Activated CD8-positive, alpha-beta memory T cell treated with anti-CD3 and anti-CD28 coated beads, Interleukin-2, amount 10 ng/mL, durations not matched to agents 7 days and 5 days (primary cell): ENCODE results near the gene IL12RB2. TPM values are rescaled to one million over a fixed set of nuclear protein-coding genes. Genes with fewer than 3 reads are reported as not detected.
A peak's percentile ranks its signal among the peaks of the same experiment; 100 is the strongest.

Experiments used
- ATAC-seq: fragments of 150-1000 bp; cut with Tn5 transposase; one replicate; pipeline ENCODE4 v1.10.0; 2021; ENCODE audit warnings: moderate library complexity
- CTCF ChIA-PET: fragments of 350-600 bp; sonication (Branson Sonifier 250); formaldehyde crosslinking; loops from one replicate; lab custom pipeline; 2021; ENCODE audit warnings: antibody characterized with exemption; lab: Charles Lee
- DNase-seq: peaks from one replicate; pipeline ENCODE4 v3.0.0-alpha.2; 2020
- H3K27ac Mint-ChIP-seq: one replicate; pipeline ENCODE4 v1.8.0; 2021; ENCODE audit warnings: mild to moderate bottlenecking, mixed read lengths
- H3K27me3 Mint-ChIP-seq: one replicate; pipeline ENCODE4 v1.8.0; 2021; ENCODE audit warnings: mixed read lengths
- H3K36me3 Mint-ChIP-seq: one replicate; pipeline ENCODE4 v1.8.0; 2021; ENCODE audit warnings: mild to moderate bottlenecking, mixed read lengths
- H3K4me1 Mint-ChIP-seq: one replicate; pipeline ENCODE4 v1.8.0; 2021; ENCODE audit warnings: mixed read lengths
- H3K4me3 Mint-ChIP-seq: one replicate; pipeline ENCODE4 v1.8.0; 2021; ENCODE audit warnings: mild to moderate bottlenecking, moderate library complexity, mixed read lengths
- H3K9me3 Mint-ChIP-seq: one replicate; pipeline ENCODE4 v1.8.0; 2022; ENCODE audit warnings: low read depth, mixed read lengths
- total RNA-seq, 2 experiments: library from RNA; stranded (reverse); gene quantifications; one replicate each; pipeline ENCODE4 v1.2.3, GENCODE V29; 2021

Gene IL12RB2
- total RNA-seq, 2 experiments from 2014 or later = 23.8 to 54.0 TPM

GRCh38 chr1:67316918-67317317, 9.2 kb downstream of the IL12RB2 start:
- no peak for ATAC-seq
- H3K27me3 Mint-ChIP-seq = peaks cover 5% of the 10 kb centered on the region
- no peak for DNase-seq
- no peak overlapping the region for H3K27ac Mint-ChIP-seq
- H3K4me3 Mint-ChIP-seq = no peak overlapping the region
- H3K36me3 Mint-ChIP-seq = peaks cover 43% of the 10 kb centered on the region
- H3K9me3 Mint-ChIP-seq = peaks cover 2% of the 10 kb centered on the region
- H3K4me1 Mint-ChIP-seq = peaks cover 46% of the 10 kb centered on the region
- CTCF ChIA-PET = interaction anchor here (1.4 kb wide), 1 partner anchor 23 kb away, joined by 4 read pairs; no protein-coding TSS in a partner anchor

GRCh38 chr1:67317803-67318202, 10.1 kb downstream of the IL12RB2 start:
- CTCF ChIA-PET = interaction anchor here (0.5 to 1.4 kb wide), 2 partner anchors 22 to 85 kb away, joined by 3 to 4 read pairs; no protein-coding TSS in a partner anchor
- DNase-seq (peak; percentile 73), ATAC-seq (peak; percentile 69)
- peaks cover 46% of the 10 kb centered on the region for H3K4me1 Mint-ChIP-seq
- H3K27me3 Mint-ChIP-seq = peaks cover 3% of the 10 kb centered on the region
- H3K4me3 Mint-ChIP-seq = no peak overlapping the region
- no peak overlapping the region for H3K27ac Mint-ChIP-seq
- H3K36me3 Mint-ChIP-seq = peaks cover 47% of the 10 kb centered on the region
- no peaks in the 10 kb centered on the region for H3K9me3 Mint-ChIP-seq

GRCh38 chr1:67322442-67322841, 14.8 kb downstream of the IL12RB2 start:
- DNase-seq (no peak), ATAC-seq (no peak)
- H3K4me3 Mint-ChIP-seq = no peak overlapping the region
- H3K9me3 Mint-ChIP-seq = no peaks in the 10 kb centered on the region
- peak overlapping the region; percentile 3 for H3K27ac Mint-ChIP-seq
- CTCF ChIA-PET = interaction anchor here (1.0 kb wide), 1 partner anchor 392 kb away, joined by 3 read pairs; no protein-coding TSS in a partner anchor
- peaks cover 57% of the 10 kb centered on the region for H3K36me3 Mint-ChIP-seq
- peaks cover 3% of the 10 kb centered on the region for H3K27me3 Mint-ChIP-seq
- H3K4me1 Mint-ChIP-seq = peaks cover 31% of the 10 kb centered on the region

GRCh38 chr1:67323087-67323486, 15.4 kb downstream of the IL12RB2 start:
- Mint-ChIP-seq H3K4me1 (peaks cover 31% of the 10 kb centered on the region), H3K27me3 (peaks cover 3% of the 10 kb centered on the region), H3K27ac (no peak overlapping the region), H3K4me3 (no peak overlapping the region), H3K9me3 (no peaks in the 10 kb centered on the region), H3K36me3 (peaks cover 63% of the 10 kb centered on the region)
- ATAC-seq (peak; percentile 57), DNase-seq (no peak)
- CTCF ChIA-PET = interaction anchor here (1.7 kb wide), 1 partner anchor 9 kb away, joined by 3 read pairs; no protein-coding TSS in a partner anchor

- Mint-ChIP-seq H3K27ac (no peak overlapping the region), H3K36me3 (peaks cover 72% of the 10 kb centered on the region), H3K4me1 (peaks cover 38% of the 10 kb centered on the region), H3K9me3 (no peaks in the 10 kb centered on the region), H3K4me3 (no peak overlapping the region), H3K27me3 (peaks cover 3% of the 10 kb centered on the region)
- ATAC-seq = no peak
- CTCF ChIA-PET = interaction anchor here (0.6 to 1.7 kb wide), 3 partner anchors 9 to 27 kb away, joined by 3 to 4 read pairs (median 3); no protein-coding TSS in a partner anchor
- no peak for DNase-seq
These were observed 16.4 kb downstream of the IL12RB2 start for GRCh38 chr1:67324068-67324467.

- Mint-ChIP-seq H3K36me3 (peaks cover 59% of the 10 kb centered on the region), H3K27me3 (no peaks in the 10 kb centered on the region), H3K4me1 (peaks cover 33% of the 10 kb centered on the region), H3K27ac (no peak overlapping the region), H3K4me3 (no peak overlapping the region), H3K9me3 (no peaks in the 10 kb centered on the region)
- CTCF ChIA-PET = no interaction called here
- no peak for ATAC-seq
- no peak for DNase-seq
These were observed 20.3 kb downstream of the IL12RB2 start for GRCh38 chr1:67327864-67328466.

- no peaks in the 10 kb centered on the region for H3K9me3 Mint-ChIP-seq
- peak overlapping the region; percentile 10 for H3K4me3 Mint-ChIP-seq
- CTCF ChIA-PET = interaction anchor here (0.7 to 2.6 kb wide), 10 partner anchors 10 to 408 kb away, joined by 3 to 12 read pairs (median 4); partner anchors contain the start of genes DNAI4, IL12RB2 and MIER1
- peaks cover 75% of the 10 kb centered on the region for H3K4me1 Mint-ChIP-seq
- H3K27me3 Mint-ChIP-seq = no peaks in the 10 kb centered on the region
- H3K36me3 Mint-ChIP-seq = peaks cover 70% of the 10 kb centered on the region
- DNase-seq = peak; percentile 74
- peak overlapping the region; percentile 91 for H3K27ac Mint-ChIP-seq
- peak; percentile 85 for ATAC-seq
These were observed 25.2 kb downstream of the IL12RB2 start for GRCh38 chr1:67332653-67333529.

GRCh38 chr1:67333603-67334002, 25.9 kb downstream of the IL12RB2 start:
- no peaks in the 10 kb centered on the region for H3K9me3 Mint-ChIP-seq
- no peak overlapping the region for H3K4me3 Mint-ChIP-seq
- CTCF ChIA-PET = interaction anchor here (1.0 to 2.6 kb wide), 11 partner anchors 9 to 409 kb away, joined by 3 to 12 read pairs (median 4); partner anchors contain the start of genes DNAI4, IL12RB2 and MIER1
- H3K4me1 Mint-ChIP-seq = peaks cover 78% of the 10 kb centered on the region
- H3K27ac Mint-ChIP-seq = peak overlapping the region; percentile 91
- DNase-seq (no peak), ATAC-seq (no peak)
- H3K36me3 Mint-ChIP-seq = peaks cover 65% of the 10 kb centered on the region
- H3K27me3 Mint-ChIP-seq = no peaks in the 10 kb centered on the region

GRCh38 chr1:67335411-67335810, 27.7 kb downstream of the IL12RB2 start:
- H3K4me1 Mint-ChIP-seq = peaks cover 85% of the 10 kb centered on the region
- H3K4me3 Mint-ChIP-seq = no peak overlapping the region
- no peaks in the 10 kb centered on the region for H3K27me3 Mint-ChIP-seq
- DNase-seq (no peak), ATAC-seq (no peak)
- H3K9me3 Mint-ChIP-seq = no peaks in the 10 kb centered on the region
- peaks cover 68% of the 10 kb centered on the region for H3K36me3 Mint-ChIP-seq
- CTCF ChIA-PET = interaction anchor here (1.0 to 1.4 kb wide), 4 partner anchors 11 to 165 kb away, joined by 3 to 5 read pairs (median 4); no protein-coding TSS in a partner anchor
- peak overlapping the region; percentile 89 for H3K27ac Mint-ChIP-seq

GRCh38 chr1:67336157-67336556, 28.5 kb downstream of the IL12RB2 start:
- no peaks in the 10 kb centered on the region for H3K9me3 Mint-ChIP-seq
- peaks cover 89% of the 10 kb centered on the region for H3K4me1 Mint-ChIP-seq
- H3K4me3 Mint-ChIP-seq = peak overlapping the region; percentile 58
- H3K36me3 Mint-ChIP-seq = peaks cover 64% of the 10 kb centered on the region
- DNase-seq (no peak), ATAC-seq (peak; percentile 10)
- no peaks in the 10 kb centered on the region for H3K27me3 Mint-ChIP-seq
- CTCF ChIA-PET = interaction anchor here (1.1 to 1.4 kb wide), 4 partner anchors 10 to 164 kb away, joined by 3 to 5 read pairs (median 4); no protein-coding TSS in a partner anchor
- H3K27ac Mint-ChIP-seq = peak overlapping the region; percentile 89

GRCh38 chr1:67336783-67337182, 29.1 kb downstream of the IL12RB2 start:
- Mint-ChIP-seq H3K4me3 (peak overlapping the region; percentile 58), H3K4me1 (peaks cover 92% of the 10 kb centered on the region), H3K9me3 (no peaks in the 10 kb centered on the region), H3K27ac (peak overlapping the region; percentile 89), H3K27me3 (no peaks in the 10 kb centered on the region), H3K36me3 (peaks cover 60% of the 10 kb centered on the region)
- CTCF ChIA-PET = interaction anchor here (0.6 to 1.4 kb wide), 7 partner anchors 9 to 164 kb away, joined by 3 to 5 read pairs (median 3); no protein-coding TSS in a partner anchor
- peak; percentile 71 for DNase-seq
- ATAC-seq = peak; percentile 42

GRCh38 chr1:67338642-67339041, 31.0 kb downstream of the IL12RB2 start:
- ATAC-seq = no peak
- H3K27ac Mint-ChIP-seq = peak overlapping the region; percentile 83
- CTCF ChIA-PET = interaction anchor here (1.3 to 1.5 kb wide), 5 partner anchors 12 to 162 kb away, joined by 3 to 4 read pairs (median 3); no protein-coding TSS in a partner anchor

More at GRCh38 chr1:67338642-67339041, 31.0 kb downstream of the IL12RB2 start:
- Mint-ChIP-seq H3K4me1 (peaks cover 86% of the 10 kb centered on the region), H3K9me3 (no peaks in the 10 kb centered on the region), H3K36me3 (peaks cover 55% of the 10 kb centered on the region), H3K27me3 (no peaks in the 10 kb centered on the region), H3K4me3 (peak overlapping the region; percentile 16)
- DNase-seq = no peak
